Keratinocyte (primary cell): ENCODE results near the gene VGLL3. TPM values are rescaled to one million over a fixed set of nuclear protein-coding genes. Genes with fewer than 3 reads are reported as not detected.

Source experiments
- DNase-seq: peaks from one replicate; pipeline ENCODE4 v3.0.0-alpha.2; 2011; ENCODE audit warnings: low read depth, missing footprints, low spot score
- FAIRE-seq: peaks from 2 replicates; lab custom pipeline; 2011; peaks lifted over from hg19 to GRCh38; lab: Jason Lieb, UNC
- H2AFZ ChIP-seq: 2 replicates; pipeline ENCODE4 v1.6.0; 2012; ENCODE audit warnings: low read length, control low read depth, inconsistent platforms; ENCODE audit not compliant: control insufficient read depth
- H3K27ac ChIP-seq: 2 replicates; pipeline ENCODE4 v1.5.1; 2011; ENCODE audit warnings: low read length; ENCODE audit not compliant: control insufficient read depth, insufficient read depth
- H3K27me3 ChIP-seq: 3 replicates; pipeline ENCODE4 v1.6.0; 2011; ENCODE audit warnings: low read length; ENCODE audit not compliant: control insufficient read depth, insufficient read depth; ENCODE audit errors: extremely low read depth
- H3K36me3 ChIP-seq, 2 experiments: 2 replicates in 1 of 2; 3 replicates in 1 of 2; pipeline ENCODE4 v1.5.1; 2011; ENCODE audit warnings: low read length in 2 of 2, mild to moderate bottlenecking in 1 of 2; ENCODE audit not compliant: control insufficient read depth in 2 of 2, insufficient read depth in 2 of 2; ENCODE audit errors: extremely low read depth in 1 of 2
- H3K4me1 ChIP-seq: 3 replicates; pipeline ENCODE4 v1.5.1; 2011; ENCODE audit warnings: low read length; ENCODE audit not compliant: control insufficient read depth, insufficient read depth; ENCODE audit errors: extremely low read depth
- H3K4me2 ChIP-seq: 3 replicates; pipeline ENCODE4 v1.6.0; 2011; ENCODE audit warnings: low read depth, low read length; ENCODE audit not compliant: control insufficient read depth, insufficient read depth; ENCODE audit errors: extremely low read depth
- H3K4me3 ChIP-seq, 3 experiments: fragments of 200-600 bp in 1 of 3; sonication (generic) in 1 of 3; 2 replicates in 2 of 3; 3 replicates in 1 of 3; pipeline ENCODE4 v1.5.1; 2011 to 2016; ENCODE audit warnings: low read length in 3 of 3, mild to moderate bottlenecking in 3 of 3, control low read depth in 2 of 3, inconsistent platforms in 1 of 3, low read depth in 1 of 3, mixed read lengths in 1 of 3, mixed run types in 1 of 3, moderate library complexity in 1 of 3; ENCODE audit not compliant: control insufficient read depth in 2 of 3, insufficient read depth in 2 of 3; ENCODE audit errors: extremely low read depth in 1 of 3
- H3K79me2 ChIP-seq: 2 replicates; pipeline ENCODE4 v1.6.0; 2012; ENCODE audit warnings: low read length; ENCODE audit not compliant: control insufficient read depth, insufficient read depth
- H3K9ac ChIP-seq: 3 replicates; pipeline ENCODE4 v1.6.0; 2011; ENCODE audit warnings: low read length; ENCODE audit not compliant: control insufficient read depth, insufficient read depth; ENCODE audit errors: extremely low read depth
- H3K9me1 ChIP-seq: 3 replicates; pipeline ENCODE4 v1.6.0; 2011; ENCODE audit warnings: low read length; ENCODE audit not compliant: control insufficient read depth, insufficient read depth; ENCODE audit errors: extremely low read depth
- H3K9me3 ChIP-seq: 2 replicates; pipeline ENCODE4 v1.5.1; 2012; ENCODE audit warnings: low read depth, low read length; ENCODE audit not compliant: control insufficient read depth
- H4K20me1 ChIP-seq: 3 replicates; pipeline ENCODE4 v1.6.0; 2011; ENCODE audit warnings: low read length; ENCODE audit not compliant: control insufficient read depth, insufficient read depth; ENCODE audit errors: extremely low read depth
- EZH2 ChIP-seq: IDR thresholded peaks from one replicate; pipeline ENCODE4 v1.6.1; 2012; ENCODE audit warnings: inconsistent platforms, mild to moderate bottlenecking, low read length, moderate library complexity
- dilution Hi-C: fragments of 300-500 bp; cut with MboI; formaldehyde crosslinking; loops from one replicate; pipeline ENCODE4 v1.7.0; 2020; ENCODE audit warnings: low sequenced_read_pairs; ENCODE audit not compliant: extremely low pct_ligation_motif_present
- polyA plus RNA-seq, 5 experiments: library from polyadenylated mRNA; depleted of rRNA in 3 of 5; stranded (reverse) in 3 of 5; stranded (forward) in 1 of 5; unstranded in 1 of 5; fragments of >200 nt; gene quantifications; 1 replicate in 1 of 5; 2 replicates in 3 of 5; 3 replicates in 1 of 5; pipeline versions ENCODE4 v1.2.1 to v1.2.3, GENCODE V29; 2011 to 2012; ENCODE audit warnings: missing spikeins in 2 of 5, low read depth in 1 of 5, low replicate concordance in 1 of 5
- TF ChIP-seq, protein P1 (sequence below), 3 experiments: IDR thresholded peaks in 1 of 3; conservative IDR thresholded peaks in 1 of 3; optimal IDR thresholded peaks in 1 of 3; 2 replicates in 2 of 3; 3 replicates in 1 of 3; pipeline versions ENCODE3 to v1.5.1; 2011; ENCODE audit warnings: low read length in 3 of 3, mild to moderate bottlenecking in 3 of 3, moderate library complexity in 2 of 3, control low read depth in 1 of 3, inconsistent platforms in 1 of 3; ENCODE audit not compliant: insufficient read depth in 2 of 3; ENCODE audit errors: extremely low read depth in 1 of 3

Gene VGLL3
- polyA plus RNA-seq, 1 donor (not counting 4 experiments of a cell fraction or from before 2014, with no cell fraction given), result 2.6 TPM

DNA sequence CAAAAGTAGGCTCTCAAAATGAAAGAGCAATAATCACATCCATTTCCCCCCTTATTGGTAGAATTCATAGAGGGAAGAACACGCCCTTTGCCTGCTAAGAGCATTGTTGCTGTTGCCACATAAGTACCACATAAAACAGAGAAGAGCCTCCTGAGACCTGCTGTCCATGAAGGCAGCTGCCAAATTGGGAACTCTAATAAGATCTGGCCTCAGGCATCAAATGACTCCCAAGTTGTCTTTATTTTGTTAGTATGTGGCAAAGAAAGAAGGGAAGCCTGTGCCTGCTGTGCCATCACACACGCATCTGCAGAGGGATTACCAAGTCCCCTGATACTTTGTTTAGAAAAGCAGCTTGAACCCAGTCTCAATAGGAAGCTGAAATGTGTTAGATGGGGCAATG lies 23.9 kb downstream of the VGLL3 start:
- Histone ChIP-seq H3K9me3 (no peaks in the 10 kb centered on the region), H3K27me3 (no peaks in the 10 kb centered on the region), H4K20me1 (no peaks in the 10 kb centered on the region), H3K79me2 (no peaks in the 10 kb centered on the region), H3K9me1 (no peaks in the 10 kb centered on the region), H3K4me2 (no peak overlapping the region), H3K4me3 (no peak overlapping the region), H2AFZ (no peak overlapping the region), H3K9ac (no peak overlapping the region), H3K36me3 (peaks cover 0 to 3% of the 10 kb centered on the region in 2 experiments), H3K27ac (no peak overlapping the region), H3K4me1 (no peaks in the 10 kb centered on the region)
- TF ChIP-seq EZH2, result no peak
- TF ChIP-seq, protein P1, sequence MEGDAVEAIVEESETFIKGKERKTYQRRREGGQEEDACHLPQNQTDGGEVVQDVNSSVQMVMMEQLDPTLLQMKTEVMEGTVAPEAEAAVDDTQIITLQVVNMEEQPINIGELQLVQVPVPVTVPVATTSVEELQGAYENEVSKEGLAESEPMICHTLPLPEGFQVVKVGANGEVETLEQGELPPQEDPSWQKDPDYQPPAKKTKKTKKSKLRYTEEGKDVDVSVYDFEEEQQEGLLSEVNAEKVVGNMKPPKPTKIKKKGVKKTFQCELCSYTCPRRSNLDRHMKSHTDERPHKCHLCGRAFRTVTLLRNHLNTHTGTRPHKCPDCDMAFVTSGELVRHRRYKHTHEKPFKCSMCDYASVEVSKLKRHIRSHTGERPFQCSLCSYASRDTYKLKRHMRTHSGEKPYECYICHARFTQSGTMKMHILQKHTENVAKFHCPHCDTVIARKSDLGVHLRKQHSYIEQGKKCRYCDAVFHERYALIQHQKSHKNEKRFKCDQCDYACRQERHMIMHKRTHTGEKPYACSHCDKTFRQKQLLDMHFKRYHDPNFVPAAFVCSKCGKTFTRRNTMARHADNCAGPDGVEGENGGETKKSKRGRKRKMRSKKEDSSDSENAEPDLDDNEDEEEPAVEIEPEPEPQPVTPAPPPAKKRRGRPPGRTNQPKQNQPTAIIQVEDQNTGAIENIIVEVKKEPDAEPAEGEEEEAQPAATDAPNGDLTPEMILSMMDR (optimal IDR thresholded peaks at IDR 0.05 in 1 of 3, IDR thresholded peaks at IDR 0.05 in 1 of 3, conservative IDR thresholded peaks at IDR 0.05 in 1 of 3; ENCODE audit: extremely low read depth in 1 of 3, insufficient read depth in 2 of 3, low read length in 3 of 3), result no peak
- FAIRE-seq (no peak), DNase-seq (no peak)
- dilution Hi-C loops, result no loop called here

DNA sequence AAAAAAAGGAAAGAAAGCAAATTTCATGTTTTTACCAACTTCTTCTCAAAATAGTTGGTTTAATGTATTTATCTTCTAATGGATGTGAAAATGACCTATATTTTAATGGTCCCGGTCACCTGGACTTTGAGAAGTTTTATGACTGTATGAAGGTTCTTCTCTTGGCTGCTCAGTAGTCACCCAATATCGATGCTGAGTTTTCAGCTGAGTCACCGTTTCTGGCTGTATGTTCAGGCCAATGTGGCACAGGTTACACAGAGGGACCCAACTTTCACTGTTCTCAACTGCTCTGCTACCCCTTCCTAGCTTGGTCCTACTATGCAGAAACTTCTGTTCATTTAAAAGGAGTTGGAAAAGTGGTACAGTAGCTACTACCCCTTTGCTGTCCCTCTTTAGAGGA lies 25.8 kb downstream of the VGLL3 start:
- dilution Hi-C loops, result no loop called here
- Histone ChIP-seq H3K36me3 (peaks cover 0 to 3% of the 10 kb centered on the region in 2 experiments), H3K27me3 (no peaks in the 10 kb centered on the region), H3K9me3 (no peaks in the 10 kb centered on the region), H3K9ac (no peak overlapping the region), H2AFZ (no peak overlapping the region), H3K4me3 (no peak overlapping the region), H3K4me2 (no peak overlapping the region), H3K4me1 (no peaks in the 10 kb centered on the region), H3K79me2 (no peaks in the 10 kb centered on the region), H4K20me1 (no peaks in the 10 kb centered on the region), H3K9me1 (no peaks in the 10 kb centered on the region), H3K27ac (no peak overlapping the region)
- TF ChIP-seq, protein P1 (optimal IDR thresholded peaks at IDR 0.05 in 1 of 3, IDR thresholded peaks at IDR 0.05 in 1 of 3, conservative IDR thresholded peaks at IDR 0.05 in 1 of 3; ENCODE audit: extremely low read depth in 1 of 3, insufficient read depth in 2 of 3, low read length in 3 of 3), result no peak
- TF ChIP-seq EZH2, result no peak
- FAIRE-seq (no peak), DNase-seq (no peak)
